ENCODE results near the gene SENP6.
"Not testable (repeated sequence)": the region's sequence is repeated elsewhere in the genome, so short reads cannot be mapped to it uniquely, and the experiment has no call there.

SENP6 gene

GRCh38 chr6:75656479-75656878, 54.8 kb downstream of the SENP6 start:
- Histone ChIP-seq H3K9me3 (ENCODE audit: control insufficient read depth, insufficient read depth, low read length) (no peaks in the 10 kb centered on the region), H3K9ac (ENCODE audit: low read depth, low read length) (no peak overlapping the region), H3K36me3 (ENCODE audit: insufficient read depth, low read length) (peaks cover 8% of the 10 kb centered on the region), H3K4me1 (ENCODE audit: insufficient read depth, low read length) (no peaks in the 10 kb centered on the region)

- Histone ChIP-seq H3K4me1 (ENCODE audit: insufficient read depth, low read length) (no peaks in the 10 kb centered on the region), H3K36me3 (ENCODE audit: insufficient read depth, low read length) (peaks cover 8% of the 10 kb centered on the region), H3K9me3 (ENCODE audit: control insufficient read depth, insufficient read depth, low read length) (no peaks in the 10 kb centered on the region), H3K9ac (ENCODE audit: low read depth, low read length) (no peak overlapping the region)
Observed at GRCh38 chr6:75657327-75657726, 55.6 kb downstream of the SENP6 start.

DNA sequence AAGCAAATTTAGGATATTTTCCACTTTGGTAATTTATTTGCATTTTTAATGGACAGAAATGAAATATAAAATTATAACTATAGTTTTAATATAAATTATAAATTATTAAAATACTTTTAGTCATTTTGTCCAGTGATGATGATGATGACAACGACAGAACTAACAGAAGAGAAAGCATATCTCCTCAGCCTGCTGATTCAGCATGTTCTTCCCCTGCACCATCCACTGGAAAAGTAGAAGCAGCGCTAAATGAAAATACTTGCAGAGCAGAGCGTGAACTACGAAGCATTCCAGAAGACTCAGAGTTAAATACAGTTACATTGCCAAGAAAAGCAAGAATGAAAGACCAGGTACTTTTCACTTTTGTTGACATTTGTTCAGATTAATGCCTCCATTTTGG, 64.9 kb downstream of the SENP6 start:
- H3K9ac ChIP-seq (ENCODE audit: low read depth, low read length): no peak overlapping the region
- H3K9me3 ChIP-seq (ENCODE audit: control insufficient read depth, insufficient read depth, low read length): no peaks in the 10 kb centered on the region
- no peaks in the 10 kb centered on the region for H3K4me1 ChIP-seq (ENCODE audit: insufficient read depth, low read length)
- H3K36me3 ChIP-seq (ENCODE audit: insufficient read depth, low read length): peaks cover 7% of the 10 kb centered on the region

GRCh38 chr6:75673884-75674283, 72.2 kb downstream of the SENP6 start:
- Histone ChIP-seq H3K4me1 (ENCODE audit: insufficient read depth, low read length) (no peaks in the 10 kb centered on the region), H3K9ac (ENCODE audit: low read depth, low read length) (no peak overlapping the region), H3K36me3 (ENCODE audit: insufficient read depth, low read length) (peaks cover 5% of the 10 kb centered on the region), H3K9me3 (ENCODE audit: control insufficient read depth, insufficient read depth, low read length) (no peaks in the 10 kb centered on the region)

GRCh38 chr6:75676377-75676776, 74.7 kb downstream of the SENP6 start:
- H3K36me3 ChIP-seq (ENCODE audit: insufficient read depth, low read length): peaks cover 13% of the 10 kb centered on the region

GRCh38 chr6:75682548-75682947, 80.9 kb downstream of the SENP6 start:
- peaks cover 15% of the 10 kb centered on the region for H3K36me3 ChIP-seq (ENCODE audit: insufficient read depth, low read length)

More at GRCh38 chr6:75676377-75676776, 74.7 kb downstream of the SENP6 start:
- 0 out of 2 replicates have a peak, but pooled peaks cover under 1% of the 10 kb centered on the region for H3K9me3 ChIP-seq (ENCODE audit: control insufficient read depth, insufficient read depth, low read length)
- H3K4me1 ChIP-seq (ENCODE audit: insufficient read depth, low read length): no peaks in the 10 kb centered on the region
- H3K9ac ChIP-seq (ENCODE audit: low read depth, low read length): no peak overlapping the region

DNA sequence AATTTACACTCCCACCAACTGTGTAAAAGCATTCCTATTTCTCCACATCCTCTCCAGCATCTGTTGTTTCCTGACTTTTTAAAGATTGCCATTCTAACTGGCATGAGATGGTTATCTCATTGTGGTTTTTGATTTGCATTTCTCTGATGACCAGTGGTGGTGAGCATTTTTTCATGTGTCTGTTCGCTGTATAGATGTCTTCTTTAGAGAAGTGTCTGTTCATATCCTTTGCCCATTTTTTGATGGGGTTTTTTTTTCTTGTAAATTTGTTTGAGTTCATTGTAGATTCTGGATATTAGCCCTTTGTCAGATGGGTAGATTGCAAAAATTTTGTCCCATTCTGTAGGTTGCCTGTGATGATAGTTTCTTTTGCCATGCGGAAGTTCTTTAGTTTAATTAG, 81.3 kb downstream of the SENP6 start:
- H3K9me3 ChIP-seq (ENCODE audit: control insufficient read depth, insufficient read depth, low read length); H3K9ac ChIP-seq (ENCODE audit: low read depth, low read length); H3K4me1 ChIP-seq (ENCODE audit: insufficient read depth, low read length): not testable (repeated sequence)
- peaks cover 15% of the 10 kb centered on the region for H3K36me3 ChIP-seq (ENCODE audit: insufficient read depth, low read length)

More at GRCh38 chr6:75682548-75682947, 80.9 kb downstream of the SENP6 start:
- not testable (repeated sequence) for H3K9me3 ChIP-seq (ENCODE audit: control insufficient read depth, insufficient read depth, low read length); H3K9ac ChIP-seq (ENCODE audit: low read depth, low read length); H3K4me1 ChIP-seq (ENCODE audit: insufficient read depth, low read length)

- not testable (repeated sequence) for H3K9me3 ChIP-seq (ENCODE audit: control insufficient read depth, insufficient read depth, low read length); H3K36me3 ChIP-seq (ENCODE audit: insufficient read depth, low read length); H3K4me1 ChIP-seq (ENCODE audit: insufficient read depth, low read length); H3K9ac ChIP-seq (ENCODE audit: low read depth, low read length)
Observed at GRCh38 chr6:75687535-75687934, 85.9 kb downstream of the SENP6 start.

- H3K4me1 ChIP-seq (ENCODE audit: insufficient read depth, low read length); H3K9me3 ChIP-seq (ENCODE audit: control insufficient read depth, insufficient read depth, low read length); H3K36me3 ChIP-seq (ENCODE audit: insufficient read depth, low read length); H3K9ac ChIP-seq (ENCODE audit: low read depth, low read length): not testable (repeated sequence)
Observed at GRCh38 chr6:75687937-75688336, 86.3 kb downstream of the SENP6 start.

GRCh38 chr6:75689576-75689975, 87.9 kb downstream of the SENP6 start:
- H3K4me1 ChIP-seq (ENCODE audit: insufficient read depth, low read length): 0 out of 2 replicates have a peak, but pooled peaks cover 4% of the 10 kb centered on the region
- no peaks in the 10 kb centered on the region; the same call in 1 of the 2 replicates for H3K36me3 ChIP-seq (ENCODE audit: insufficient read depth, low read length)
- H3K9me3 ChIP-seq (ENCODE audit: control insufficient read depth, insufficient read depth, low read length): no peaks in the 10 kb centered on the region
- H3K9ac ChIP-seq (ENCODE audit: low read depth, low read length): no peak overlapping the region

DNA sequence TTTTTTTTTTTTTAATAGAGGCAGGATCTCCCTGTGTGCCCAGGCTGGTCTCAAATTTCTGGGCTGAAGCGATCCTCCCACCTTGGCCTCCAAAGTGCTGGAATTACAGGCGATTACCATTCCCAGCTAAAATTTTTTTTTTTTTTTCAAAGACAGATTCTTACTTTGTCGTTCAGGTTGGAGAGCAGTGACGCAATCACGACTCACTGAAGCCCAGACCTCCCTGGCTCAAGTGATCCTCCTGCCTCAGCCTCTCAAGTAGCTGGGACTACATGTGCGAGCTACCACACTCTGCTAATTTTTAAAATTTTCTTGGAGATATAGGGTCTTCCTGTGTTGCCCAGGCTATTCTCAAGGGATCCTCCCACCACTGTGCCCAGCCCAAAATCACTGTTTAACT, 89.3 kb downstream of the SENP6 start:
- 0 out of 2 replicates have a peak, but pooled peaks cover 4% of the 10 kb centered on the region for H3K4me1 ChIP-seq (ENCODE audit: insufficient read depth, low read length)
- H3K36me3 ChIP-seq (ENCODE audit: insufficient read depth, low read length): no peaks in the 10 kb centered on the region; the same call in 1 of the 2 replicates
- no peaks in the 10 kb centered on the region for H3K9me3 ChIP-seq (ENCODE audit: control insufficient read depth, insufficient read depth, low read length)
- no peak overlapping the region for H3K9ac ChIP-seq (ENCODE audit: low read depth, low read length)

DNA sequence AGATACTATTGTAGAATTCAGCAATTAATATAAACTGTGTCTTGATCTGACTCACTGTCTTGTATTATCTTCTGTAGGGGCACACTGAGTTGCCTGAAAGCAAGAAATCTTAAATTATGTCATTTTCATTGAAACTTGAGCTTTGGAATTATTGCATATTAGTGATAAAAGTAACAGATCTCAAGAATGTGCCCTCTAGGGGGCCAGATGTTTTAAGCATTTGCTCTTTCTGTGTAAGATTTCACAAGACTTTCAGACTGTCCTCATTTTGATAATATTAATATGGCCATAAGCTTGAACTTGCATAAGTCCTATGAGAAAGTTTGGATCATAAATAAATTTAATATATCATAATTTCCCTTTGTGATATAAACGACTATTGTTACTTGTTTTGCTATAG, 91.9 kb downstream of the SENP6 start:
- H3K4me1 ChIP-seq (ENCODE audit: insufficient read depth, low read length): no peaks in the 10 kb centered on the region
- peaks cover 4% of the 10 kb centered on the region for H3K36me3 ChIP-seq (ENCODE audit: insufficient read depth, low read length)
- H3K9ac ChIP-seq (ENCODE audit: low read depth, low read length): no peak overlapping the region
- H3K9me3 ChIP-seq (ENCODE audit: control insufficient read depth, insufficient read depth, low read length): no peaks in the 10 kb centered on the region

DNA sequence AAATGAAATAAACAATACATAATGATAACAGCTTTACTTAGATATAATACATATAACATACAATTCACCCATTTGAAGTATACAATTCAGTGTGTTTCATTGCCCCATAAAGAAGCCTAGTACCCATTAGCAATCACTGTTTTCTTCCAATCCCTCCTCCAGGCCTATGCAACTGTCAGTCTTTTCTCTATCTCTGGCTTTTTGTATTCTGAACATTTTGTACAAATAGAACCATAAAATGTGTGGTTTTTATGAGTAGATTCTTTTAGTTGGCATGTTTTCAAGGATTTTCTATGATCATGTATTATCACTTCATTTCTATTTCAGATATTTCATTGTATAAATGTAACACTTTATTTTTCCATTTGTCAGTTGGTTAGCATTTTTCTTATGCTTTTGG, 92.7 kb downstream of the SENP6 start:
- H3K9ac ChIP-seq (ENCODE audit: low read depth, low read length): no peak overlapping the region
- H3K36me3 ChIP-seq (ENCODE audit: insufficient read depth, low read length): peaks cover 4% of the 10 kb centered on the region
- no peaks in the 10 kb centered on the region for H3K4me1 ChIP-seq (ENCODE audit: insufficient read depth, low read length)
- H3K9me3 ChIP-seq (ENCODE audit: control insufficient read depth, insufficient read depth, low read length): no peaks in the 10 kb centered on the region

DNA sequence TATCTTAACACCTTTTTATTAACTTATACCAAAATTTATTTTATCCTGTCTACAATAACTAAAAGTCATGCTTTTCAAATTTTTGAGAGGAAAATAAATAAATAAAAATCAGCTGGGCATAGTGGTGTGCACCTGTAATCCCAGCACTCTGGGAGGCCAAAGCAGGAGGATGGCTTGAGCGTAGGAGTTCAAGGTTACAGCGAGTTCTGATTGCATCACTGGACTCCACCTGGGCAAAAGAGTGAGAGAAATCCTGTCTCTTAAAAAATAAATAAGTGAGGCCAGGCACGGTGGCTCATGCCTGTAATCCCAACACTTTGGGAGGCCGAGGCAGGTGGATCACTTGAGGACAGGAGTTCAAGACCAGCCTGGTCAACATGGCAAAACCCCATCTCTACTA, 106.7 kb downstream of the SENP6 start:
- not testable (repeated sequence) for H3K36me3 ChIP-seq (ENCODE audit: insufficient read depth, low read length); H3K9me3 ChIP-seq (ENCODE audit: control insufficient read depth, insufficient read depth, low read length)

DNA sequence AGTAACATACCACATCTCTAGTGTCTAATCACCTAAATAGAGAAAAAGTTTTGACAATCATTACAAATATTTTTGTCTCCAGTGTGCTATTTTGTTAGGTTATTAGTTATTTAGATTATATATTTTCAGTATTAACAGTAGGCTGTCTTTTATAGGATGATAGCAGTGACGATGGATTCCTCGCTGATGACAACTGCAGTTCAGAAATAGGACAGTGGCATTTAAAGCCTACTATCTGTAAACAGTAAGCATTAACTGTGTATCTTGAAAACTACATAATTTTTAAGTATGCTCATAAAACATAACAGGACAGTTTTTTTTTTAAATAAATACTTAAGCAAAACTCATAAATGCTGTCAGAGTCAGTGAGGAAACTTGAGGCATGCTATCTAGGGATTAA, 109.5 kb downstream of the SENP6 start:
- Histone ChIP-seq H3K36me3 (ENCODE audit: insufficient read depth, low read length) (no peaks in the 10 kb centered on the region), H3K4me1 (ENCODE audit: insufficient read depth, low read length) (no peaks in the 10 kb centered on the region), H3K9me3 (ENCODE audit: control insufficient read depth, insufficient read depth, low read length) (no peaks in the 10 kb centered on the region), H3K9ac (ENCODE audit: low read depth, low read length) (no peak overlapping the region)

More for the DNA sequence above, 106.7 kb downstream of the SENP6 start:
- not testable (repeated sequence) for H3K9ac ChIP-seq (ENCODE audit: low read depth, low read length); H3K4me1 ChIP-seq (ENCODE audit: insufficient read depth, low read length)

GRCh38 chr6:75719133-75719532, 117.5 kb downstream of the SENP6 start:
- H3K36me3 ChIP-seq (ENCODE audit: insufficient read depth, low read length): no peaks in the 10 kb centered on the region
- no peaks in the 10 kb centered on the region for H3K4me1 ChIP-seq (ENCODE audit: insufficient read depth, low read length)
- H3K9ac ChIP-seq (ENCODE audit: low read depth, low read length): no peak overlapping the region
- no peaks in the 10 kb centered on the region for H3K9me3 ChIP-seq (ENCODE audit: control insufficient read depth, insufficient read depth, low read length)
